ENCODE data around the gene DNA2. TPM values are rescaled to one million over a fixed set of nuclear protein-coding genes. Genes with fewer than 3 reads are reported as not detected.

DNA2 gene
- total and polyA plus RNA-seq, 2 experiments from 2014 or later, result 2.4 to 9.3 TPM

DNA sequence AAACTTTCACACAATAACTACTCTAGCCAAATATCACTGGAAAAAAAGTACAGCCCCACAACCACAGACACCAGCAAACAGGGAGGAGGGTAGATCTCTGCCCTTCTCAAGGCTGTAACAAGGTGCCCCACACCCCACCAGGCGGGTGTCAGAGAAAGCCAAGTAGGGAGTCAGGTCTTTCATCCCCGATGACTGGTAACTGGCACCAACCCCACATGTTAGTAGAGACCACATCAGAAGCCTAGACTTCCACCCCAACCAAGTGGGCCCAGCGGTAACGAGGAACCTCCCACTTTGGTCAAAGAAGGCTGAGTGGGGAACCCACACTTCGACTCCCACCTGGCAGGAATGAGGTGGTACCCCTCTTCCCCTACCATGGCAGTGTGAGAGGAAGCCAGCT, 48.3 kb downstream of the DNA2 start:
- no peaks in the 10 kb centered on the region for H4K20me1 ChIP-seq (ENCODE audit: insufficient read depth, poor library complexity, severe bottlenecking)
- no peak overlapping the region for H3K4me2 ChIP-seq
- TF ChIP-seq, protein P1, sequence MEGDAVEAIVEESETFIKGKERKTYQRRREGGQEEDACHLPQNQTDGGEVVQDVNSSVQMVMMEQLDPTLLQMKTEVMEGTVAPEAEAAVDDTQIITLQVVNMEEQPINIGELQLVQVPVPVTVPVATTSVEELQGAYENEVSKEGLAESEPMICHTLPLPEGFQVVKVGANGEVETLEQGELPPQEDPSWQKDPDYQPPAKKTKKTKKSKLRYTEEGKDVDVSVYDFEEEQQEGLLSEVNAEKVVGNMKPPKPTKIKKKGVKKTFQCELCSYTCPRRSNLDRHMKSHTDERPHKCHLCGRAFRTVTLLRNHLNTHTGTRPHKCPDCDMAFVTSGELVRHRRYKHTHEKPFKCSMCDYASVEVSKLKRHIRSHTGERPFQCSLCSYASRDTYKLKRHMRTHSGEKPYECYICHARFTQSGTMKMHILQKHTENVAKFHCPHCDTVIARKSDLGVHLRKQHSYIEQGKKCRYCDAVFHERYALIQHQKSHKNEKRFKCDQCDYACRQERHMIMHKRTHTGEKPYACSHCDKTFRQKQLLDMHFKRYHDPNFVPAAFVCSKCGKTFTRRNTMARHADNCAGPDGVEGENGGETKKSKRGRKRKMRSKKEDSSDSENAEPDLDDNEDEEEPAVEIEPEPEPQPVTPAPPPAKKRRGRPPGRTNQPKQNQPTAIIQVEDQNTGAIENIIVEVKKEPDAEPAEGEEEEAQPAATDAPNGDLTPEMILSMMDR (IDR thresholded peaks at IDR 0.05; ENCODE audit: poor library complexity), result no peak
- TF ChIP-seq EZH2phosphoT487 (IDR thresholded peaks at IDR 0.05; ENCODE audit: low read depth, severe bottlenecking, unreplicated experiment) (no peak), EZH2 (IDR thresholded peaks at IDR 0.05; ENCODE audit: borderline replicate concordance) (no peak)
- no peak overlapping the region for H3K27ac ChIP-seq
- H3K9me3 ChIP-seq (ENCODE audit: low read depth), result no peaks in the 10 kb centered on the region
- no peaks in the 10 kb centered on the region for H3K36me3 ChIP-seq (replicated peaks; ENCODE audit: insufficient read depth, low read depth)
- no peak for DNase-seq (ENCODE audit: low spot score)
- no peak overlapping the region for H2AFZ ChIP-seq
- H3K27me3 ChIP-seq, result no peaks in the 10 kb centered on the region
- no peaks in the 10 kb centered on the region for H3K4me1 ChIP-seq (ENCODE audit: insufficient read depth)
- WGBS (ENCODE audit: low lambda C conversion rate, missing lambda C conversion rate), result 91% methylated on average over 5 of the region's 5 CpGs
- no peak overlapping the region for H3K4me3 ChIP-seq
- no peaks in the 10 kb centered on the region for H3K9me2 ChIP-seq (replicated peaks; ENCODE audit: insufficient read depth)
- no peaks in the 10 kb centered on the region for H3K79me2 ChIP-seq

DNA sequence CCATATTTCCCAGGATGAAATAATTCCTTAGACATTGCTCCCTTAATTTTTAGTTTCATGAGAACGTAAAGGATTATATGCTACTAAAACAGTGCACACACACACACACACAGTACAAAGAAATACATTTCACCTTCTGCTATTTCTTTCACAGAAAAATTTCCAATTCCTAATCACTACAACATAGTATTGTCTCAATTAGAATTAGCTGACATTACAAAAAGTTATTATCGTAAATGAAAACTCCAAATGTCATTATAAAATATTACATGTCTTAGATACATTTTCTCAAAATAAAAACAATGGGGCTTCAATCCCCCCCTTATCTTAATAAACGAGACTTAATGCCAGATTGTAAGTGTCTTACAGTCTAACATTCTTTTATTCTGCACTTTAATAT, 52.4 kb downstream of the DNA2 start:
- 95% methylated on average over 3 of the region's 3 CpGs for WGBS (ENCODE audit: low lambda C conversion rate, missing lambda C conversion rate)
- no peak overlapping the region for H3K4me3 ChIP-seq
- H3K27ac ChIP-seq, result no peak overlapping the region
- no peaks in the 10 kb centered on the region for H3K27me3 ChIP-seq
- H3K4me2 ChIP-seq, result no peak overlapping the region
- DNase-seq (ENCODE audit: low spot score), result no peak
- TF ChIP-seq EZH2phosphoT487 (IDR thresholded peaks at IDR 0.05; ENCODE audit: low read depth, severe bottlenecking, unreplicated experiment) (no peak), EZH2 (IDR thresholded peaks at IDR 0.05; ENCODE audit: borderline replicate concordance) (no peak)
- TF ChIP-seq, protein P1 (IDR thresholded peaks at IDR 0.05; ENCODE audit: poor library complexity), result no peak
- H3K9me2 ChIP-seq (replicated peaks; ENCODE audit: insufficient read depth), result no peaks in the 10 kb centered on the region
- H3K36me3 ChIP-seq (replicated peaks; ENCODE audit: insufficient read depth, low read depth), result no peaks in the 10 kb centered on the region
- H3K9me3 ChIP-seq (ENCODE audit: low read depth), result no peaks in the 10 kb centered on the region
- no peaks in the 10 kb centered on the region for H3K4me1 ChIP-seq (ENCODE audit: insufficient read depth)
- H4K20me1 ChIP-seq (ENCODE audit: insufficient read depth, poor library complexity, severe bottlenecking), result no peaks in the 10 kb centered on the region
- H3K79me2 ChIP-seq, result no peaks in the 10 kb centered on the region
- H2AFZ ChIP-seq, result no peak overlapping the region

DNA sequence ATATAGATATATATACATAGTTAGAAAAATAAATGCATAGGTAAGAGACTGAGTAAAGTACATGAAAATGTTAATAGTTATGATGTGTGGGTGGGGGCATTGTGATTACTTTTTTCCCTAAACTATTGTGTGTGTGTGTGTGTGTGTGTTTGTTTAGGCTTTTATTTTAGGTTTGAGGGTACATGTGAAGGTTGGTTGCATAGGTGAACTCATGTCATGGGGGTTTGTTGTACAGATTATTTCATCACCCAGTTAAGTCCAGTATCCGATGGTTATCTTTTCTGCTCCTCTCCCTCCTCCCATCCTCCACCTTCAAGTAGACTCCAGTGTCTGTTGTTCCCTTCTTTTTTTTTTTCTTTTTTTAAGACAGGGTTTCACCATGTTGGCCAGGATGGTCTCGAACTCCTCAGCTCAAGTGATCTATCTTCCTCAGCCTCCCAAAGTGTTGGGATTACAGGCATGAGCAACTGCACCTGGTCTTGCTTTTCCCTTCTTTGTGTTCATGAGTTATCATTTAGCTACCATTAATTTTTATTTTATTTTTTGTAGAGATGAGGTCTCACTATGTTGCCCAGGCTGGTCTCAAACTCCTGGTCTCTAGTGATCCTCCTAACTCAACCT, 62.8 kb downstream of the DNA2 start:
- no peak overlapping the region for H3K4me2 ChIP-seq
- H3K36me3 ChIP-seq (replicated peaks; ENCODE audit: insufficient read depth, low read depth), result no peaks in the 10 kb centered on the region
- H3K9me3 ChIP-seq (ENCODE audit: low read depth), result no peaks in the 10 kb centered on the region
- peaks cover 7% of the 10 kb centered on the region for H3K4me1 ChIP-seq (ENCODE audit: insufficient read depth)
- H2AFZ ChIP-seq, result no peak overlapping the region
- no peaks in the 10 kb centered on the region for H3K27me3 ChIP-seq
- no peak for TF ChIP-seq EZH2 (IDR thresholded peaks at IDR 0.05; ENCODE audit: borderline replicate concordance)
- no peak for TF ChIP-seq EZH2phosphoT487 (IDR thresholded peaks at IDR 0.05; ENCODE audit: low read depth, severe bottlenecking, unreplicated experiment)
- TF ChIP-seq, protein P1 (IDR thresholded peaks at IDR 0.05; ENCODE audit: poor library complexity), result no peak
- 96% methylated on average over 2 of the region's 2 CpGs for WGBS (ENCODE audit: low lambda C conversion rate, missing lambda C conversion rate)
- no peak overlapping the region for H3K27ac ChIP-seq
- no peak overlapping the region for H3K4me3 ChIP-seq
- peaks cover 27% of the 10 kb centered on the region for H3K79me2 ChIP-seq
- no peak for DNase-seq (ENCODE audit: low spot score)
- no peaks in the 10 kb centered on the region for H3K9me2 ChIP-seq (replicated peaks; ENCODE audit: insufficient read depth)
- H4K20me1 ChIP-seq (ENCODE audit: insufficient read depth, poor library complexity, severe bottlenecking), result peaks cover 6% of the 10 kb centered on the region

Data from hepatocyte (in vitro differentiated cells).